Gastrocnemius medialis (tissue), 4 donors: Measurements from ENCODE around the gene NR1H2.

Experiments used
- POLR2A ChIP-seq, 2 donors: fragments of 450-650 bp; IDR thresholded peaks; one replicate each; pipeline ENCODE4 v1.6.1; 2017; ENCODE audit warnings: antibody characterized with exemption in 2 of 2, mild to moderate bottlenecking in 2 of 2, moderate library complexity in 2 of 2
- TF ChIP-seq, protein P1 (sequence below), 5 experiments: fragments of 450-650 bp in 3 of 5; fragments of 200-600 bp in 2 of 5; sonication (generic) in 2 of 5; IDR thresholded peaks in 4 of 5; conservative IDR thresholded peaks in 1 of 5; 1 replicate in 4 of 5; 2 replicates in 1 of 5; pipeline ENCODE4 v1.5.1; 2016 to 2019; ENCODE audit warnings: antibody characterized with exemption in 5 of 5, mild to moderate bottlenecking in 3 of 5, moderate library complexity in 3 of 5

DNA sequence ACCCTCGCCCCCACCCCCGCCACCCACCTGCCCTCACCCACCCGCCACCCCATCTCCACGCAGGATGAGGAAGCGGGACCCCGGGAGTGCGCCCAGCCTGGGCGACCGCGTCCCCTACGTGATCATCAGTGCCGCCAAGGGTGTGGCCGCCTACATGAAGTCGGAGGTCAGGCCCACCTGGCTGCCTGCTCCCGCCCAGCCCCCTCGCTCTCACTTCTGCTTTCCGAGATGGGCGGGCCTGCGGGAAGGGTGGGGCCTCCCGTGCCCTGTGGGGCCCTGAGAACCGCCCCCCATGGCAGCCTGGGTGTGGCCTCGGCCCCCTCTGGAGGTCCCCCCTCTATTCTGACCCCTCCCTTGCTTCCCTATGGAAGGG lies 39.4 kb downstream of the NR1H2 start:
- TF ChIP-seq, protein P1, sequence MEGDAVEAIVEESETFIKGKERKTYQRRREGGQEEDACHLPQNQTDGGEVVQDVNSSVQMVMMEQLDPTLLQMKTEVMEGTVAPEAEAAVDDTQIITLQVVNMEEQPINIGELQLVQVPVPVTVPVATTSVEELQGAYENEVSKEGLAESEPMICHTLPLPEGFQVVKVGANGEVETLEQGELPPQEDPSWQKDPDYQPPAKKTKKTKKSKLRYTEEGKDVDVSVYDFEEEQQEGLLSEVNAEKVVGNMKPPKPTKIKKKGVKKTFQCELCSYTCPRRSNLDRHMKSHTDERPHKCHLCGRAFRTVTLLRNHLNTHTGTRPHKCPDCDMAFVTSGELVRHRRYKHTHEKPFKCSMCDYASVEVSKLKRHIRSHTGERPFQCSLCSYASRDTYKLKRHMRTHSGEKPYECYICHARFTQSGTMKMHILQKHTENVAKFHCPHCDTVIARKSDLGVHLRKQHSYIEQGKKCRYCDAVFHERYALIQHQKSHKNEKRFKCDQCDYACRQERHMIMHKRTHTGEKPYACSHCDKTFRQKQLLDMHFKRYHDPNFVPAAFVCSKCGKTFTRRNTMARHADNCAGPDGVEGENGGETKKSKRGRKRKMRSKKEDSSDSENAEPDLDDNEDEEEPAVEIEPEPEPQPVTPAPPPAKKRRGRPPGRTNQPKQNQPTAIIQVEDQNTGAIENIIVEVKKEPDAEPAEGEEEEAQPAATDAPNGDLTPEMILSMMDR (IDR thresholded peaks at IDR 0.05 in 4 of 5, conservative IDR thresholded peaks at IDR 0.05 in 1 of 5), result no peak
- TF ChIP-seq POLR2A (IDR thresholded peaks at IDR 0.05), result no peak
